A673 (cell line): ENCODE data around the gene PLA2G4A.

Source experiments
- EZH2 ChIP-seq: fragments of 200-600 bp; sonication (generic); IDR thresholded peaks from 2 replicates; pipeline ENCODE4 v1.6.1; 2017; ENCODE audit warnings: borderline replicate concordance, low read depth, mild to moderate bottlenecking, mixed read lengths, antibody characterized with exemption, low read length; ENCODE audit not compliant: poor library complexity, severe bottlenecking
- TF ChIP-seq, protein P1 (sequence below): fragments of 300-800, 200-600 bp; sonication (generic); conservative IDR thresholded peaks from 2 replicates; pipeline ENCODE4 v1.5.1; 2017; ENCODE audit warnings: low read depth, mild to moderate bottlenecking, antibody characterized with exemption, low read length, moderate library complexity, mixed read lengths

DNA sequence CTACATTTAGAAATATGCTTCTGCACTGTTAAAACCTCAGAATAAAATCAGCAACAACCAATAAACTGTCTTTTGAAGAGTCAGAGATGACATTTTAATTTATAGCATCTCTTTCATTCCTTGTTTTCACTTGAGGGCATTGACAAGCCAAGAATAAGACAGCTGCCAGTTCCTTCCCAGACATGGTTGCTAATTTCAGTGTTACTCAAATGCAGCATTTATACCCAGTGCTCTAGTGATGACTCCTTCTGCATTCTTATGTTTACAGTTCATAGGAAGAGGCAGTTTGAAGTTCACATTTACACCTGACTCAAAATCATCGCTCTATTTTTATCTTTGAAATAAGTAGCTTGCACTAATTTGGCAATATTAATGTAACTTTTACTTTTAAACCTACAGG, 44.9 kb downstream of the PLA2G4A start:
- no peak for TF ChIP-seq EZH2
- TF ChIP-seq, protein P1, sequence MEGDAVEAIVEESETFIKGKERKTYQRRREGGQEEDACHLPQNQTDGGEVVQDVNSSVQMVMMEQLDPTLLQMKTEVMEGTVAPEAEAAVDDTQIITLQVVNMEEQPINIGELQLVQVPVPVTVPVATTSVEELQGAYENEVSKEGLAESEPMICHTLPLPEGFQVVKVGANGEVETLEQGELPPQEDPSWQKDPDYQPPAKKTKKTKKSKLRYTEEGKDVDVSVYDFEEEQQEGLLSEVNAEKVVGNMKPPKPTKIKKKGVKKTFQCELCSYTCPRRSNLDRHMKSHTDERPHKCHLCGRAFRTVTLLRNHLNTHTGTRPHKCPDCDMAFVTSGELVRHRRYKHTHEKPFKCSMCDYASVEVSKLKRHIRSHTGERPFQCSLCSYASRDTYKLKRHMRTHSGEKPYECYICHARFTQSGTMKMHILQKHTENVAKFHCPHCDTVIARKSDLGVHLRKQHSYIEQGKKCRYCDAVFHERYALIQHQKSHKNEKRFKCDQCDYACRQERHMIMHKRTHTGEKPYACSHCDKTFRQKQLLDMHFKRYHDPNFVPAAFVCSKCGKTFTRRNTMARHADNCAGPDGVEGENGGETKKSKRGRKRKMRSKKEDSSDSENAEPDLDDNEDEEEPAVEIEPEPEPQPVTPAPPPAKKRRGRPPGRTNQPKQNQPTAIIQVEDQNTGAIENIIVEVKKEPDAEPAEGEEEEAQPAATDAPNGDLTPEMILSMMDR = no peak
